ENCODE data around the gene LRRC3.
A peak's percentile ranks its signal among the peaks of the same experiment; 100 is the strongest.

LRRC3 gene

DNA sequence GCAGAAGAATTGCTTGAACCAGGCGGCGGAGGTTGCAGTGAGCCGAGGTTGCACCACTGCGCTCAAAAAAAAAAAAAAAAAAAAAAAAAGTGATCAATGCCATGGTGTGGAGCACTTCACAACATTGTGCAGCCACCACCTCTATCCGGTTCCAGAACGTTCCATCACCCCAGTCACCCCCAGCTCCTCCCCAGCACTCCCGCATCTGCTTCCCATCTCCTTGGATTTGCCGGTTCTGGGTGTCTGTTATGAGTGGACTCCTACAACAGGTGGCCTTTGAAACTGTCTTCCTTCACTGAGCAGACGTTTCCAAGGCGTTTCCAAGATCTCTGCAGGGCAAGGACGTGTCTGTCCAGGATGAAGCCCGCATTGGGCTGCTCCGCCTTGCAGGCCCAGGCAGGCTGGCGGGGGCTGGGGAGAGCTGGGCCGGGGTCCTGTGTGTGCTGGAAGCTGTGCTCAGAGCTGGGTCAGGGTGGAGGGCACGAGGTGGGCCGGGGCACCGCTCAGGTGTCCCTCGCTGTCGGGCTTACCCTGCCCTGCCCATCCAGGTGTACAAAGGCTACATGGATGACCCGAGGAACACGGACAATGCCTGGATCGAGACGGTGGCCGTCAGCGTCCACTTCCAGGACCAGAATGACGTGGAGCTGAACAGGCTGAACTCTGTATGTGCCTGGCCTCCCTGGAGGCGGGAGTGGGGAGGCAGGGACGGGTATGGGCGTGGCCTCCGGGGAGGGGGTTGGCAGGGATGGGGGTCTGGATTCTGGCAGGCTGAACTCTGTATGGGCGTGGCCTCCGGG lies 14.9 kb upstream of the LRRC3 start:
- no peak for DNase-seq

DNA sequence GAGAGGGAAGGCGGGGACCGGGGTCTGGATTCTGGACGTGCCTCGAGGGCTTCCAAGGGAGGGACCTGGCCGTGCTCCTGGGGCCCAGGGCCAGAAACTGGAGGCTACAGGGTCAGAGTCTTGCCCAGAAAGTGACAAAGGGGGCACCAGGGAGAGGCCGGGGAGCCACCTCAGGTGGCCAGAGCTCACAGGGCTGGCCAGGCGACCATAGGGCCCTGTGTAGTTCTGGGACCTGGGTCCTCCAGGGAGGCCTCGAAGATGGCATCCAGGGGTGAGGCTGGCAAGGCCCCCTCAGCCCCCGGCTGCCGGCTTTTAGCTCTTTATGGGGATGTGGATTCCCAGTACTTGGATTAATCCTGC lies 14.3 kb upstream of the LRRC3 start:
- DNase-seq = no peak

DNA sequence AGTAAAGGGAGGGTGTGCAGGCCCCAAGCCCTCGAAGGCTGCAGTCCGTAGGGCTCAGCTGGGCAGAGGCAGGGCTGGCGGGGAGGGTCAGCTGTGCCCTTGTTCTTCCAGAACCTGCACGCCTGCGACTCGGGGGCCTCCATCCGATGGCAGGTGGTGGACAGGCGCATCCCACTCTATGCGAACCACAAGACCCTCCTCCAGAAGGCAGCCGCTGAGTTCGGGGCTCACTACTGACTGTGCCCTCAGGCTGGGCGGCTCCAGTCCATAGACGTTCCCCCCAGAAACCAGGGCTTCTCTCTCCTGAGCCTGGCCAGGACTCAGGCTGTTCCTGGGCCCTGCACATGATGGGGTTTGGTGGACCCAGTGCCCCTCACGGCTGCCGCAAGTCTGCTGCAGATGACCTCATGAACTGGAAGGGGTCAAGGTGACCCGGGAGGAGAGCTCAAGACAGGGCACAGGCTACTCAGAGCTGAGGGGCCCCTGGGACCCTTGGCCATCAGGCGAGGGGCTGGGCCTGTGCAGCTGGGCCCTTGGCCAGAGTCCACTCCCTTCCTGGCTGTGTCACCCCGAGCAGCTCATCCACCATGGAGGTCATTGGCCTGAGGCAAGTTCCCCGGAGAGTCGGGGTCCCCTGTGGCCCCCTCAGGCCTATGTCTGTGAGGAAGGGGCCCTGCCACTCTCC lies 13.6 kb upstream of the LRRC3 start:
- DNase-seq = no peak

DNA sequence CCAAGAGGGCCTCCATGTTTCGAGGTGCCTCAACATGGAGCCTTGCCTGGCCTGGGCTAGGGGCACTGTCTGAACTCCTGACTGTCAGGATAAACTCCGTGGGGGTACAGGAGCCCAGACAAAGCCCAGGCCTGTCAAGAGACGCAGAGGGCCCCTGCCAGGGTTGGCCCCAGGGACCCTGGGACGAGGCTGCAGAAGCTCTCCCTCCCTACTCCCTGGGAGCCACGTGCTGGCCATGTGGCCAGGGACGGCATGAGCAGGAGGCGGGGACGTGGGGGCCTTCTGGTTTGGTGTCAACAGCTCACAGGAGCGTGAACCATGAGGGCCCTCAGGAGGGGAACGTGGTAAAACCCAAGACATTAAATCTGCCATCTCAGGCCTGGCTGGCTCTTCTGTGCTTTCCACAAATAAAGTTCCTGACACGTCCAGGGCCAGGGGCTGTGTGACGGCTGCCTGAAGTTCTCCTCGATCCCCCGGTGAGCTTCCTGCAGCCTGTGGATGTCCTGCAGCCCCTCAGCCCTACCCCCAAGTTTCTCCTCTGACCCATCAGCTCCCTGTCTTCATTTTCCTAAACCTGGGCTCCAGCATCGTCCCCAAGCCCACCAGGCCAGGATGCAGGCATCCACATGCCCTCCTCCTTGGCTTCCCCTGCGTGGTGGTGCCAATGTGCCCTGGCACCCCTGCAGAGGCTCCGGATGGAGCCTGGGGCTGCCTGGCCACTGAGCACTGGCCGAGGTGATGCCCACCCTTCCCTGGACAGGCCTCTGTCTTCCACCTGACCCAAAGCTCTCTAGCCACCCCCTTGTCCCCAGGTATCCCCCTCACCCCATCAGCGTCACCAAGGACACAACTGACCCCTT lies 12.8 kb upstream of the LRRC3 start:
- DNase-seq = no peak

DNA sequence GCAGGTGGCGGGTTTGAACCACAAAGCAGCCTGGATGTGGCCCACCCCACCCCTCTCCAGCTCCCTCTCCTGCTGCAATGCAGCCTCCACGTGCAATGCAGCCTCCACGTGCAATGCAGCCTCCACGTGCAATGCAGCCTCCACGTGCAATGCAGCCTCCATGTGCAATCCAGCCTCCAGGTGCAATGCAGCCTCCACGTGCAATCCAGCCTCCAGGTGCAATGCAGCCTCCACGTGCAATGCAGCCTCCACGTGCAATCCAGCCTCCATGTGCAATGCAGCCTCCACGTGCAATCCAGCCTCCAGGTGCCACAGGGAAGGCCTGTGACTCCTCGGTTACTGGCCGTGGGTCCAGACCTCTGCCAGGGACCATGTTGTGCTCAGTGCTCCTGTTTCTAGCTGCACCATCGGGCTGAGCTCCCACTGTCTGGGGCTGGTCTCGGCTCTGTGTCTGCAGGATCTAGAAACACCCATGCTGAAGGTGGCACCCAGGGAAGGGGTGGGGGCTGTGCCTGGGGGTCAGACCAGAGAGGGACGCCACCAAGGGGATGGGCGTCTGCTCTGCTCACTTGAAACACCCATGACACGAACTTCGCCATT lies 11.9 kb upstream of the LRRC3 start:
- no peak for DNase-seq

DNA sequence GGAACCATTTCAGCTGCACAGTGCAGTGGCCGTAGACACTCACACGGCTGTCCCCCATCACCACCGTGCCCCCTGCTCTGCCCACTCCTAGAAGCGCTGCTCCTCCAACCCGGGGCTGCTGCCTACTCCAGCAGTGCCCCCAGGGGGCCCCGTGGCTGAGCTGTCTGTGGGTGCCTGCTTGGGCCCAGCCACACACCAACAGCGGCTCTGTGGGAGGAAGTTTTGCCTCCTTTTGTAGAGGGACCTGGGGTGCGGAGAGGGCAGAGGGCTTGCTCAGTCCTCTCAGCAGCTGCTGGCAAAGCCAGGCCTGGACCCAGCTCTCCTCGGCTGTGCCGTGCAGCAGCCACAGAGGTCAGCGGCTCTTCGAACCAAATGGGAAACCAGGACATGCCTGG lies 11.4 kb upstream of the LRRC3 start:
- DNase-seq = no peak

DNA sequence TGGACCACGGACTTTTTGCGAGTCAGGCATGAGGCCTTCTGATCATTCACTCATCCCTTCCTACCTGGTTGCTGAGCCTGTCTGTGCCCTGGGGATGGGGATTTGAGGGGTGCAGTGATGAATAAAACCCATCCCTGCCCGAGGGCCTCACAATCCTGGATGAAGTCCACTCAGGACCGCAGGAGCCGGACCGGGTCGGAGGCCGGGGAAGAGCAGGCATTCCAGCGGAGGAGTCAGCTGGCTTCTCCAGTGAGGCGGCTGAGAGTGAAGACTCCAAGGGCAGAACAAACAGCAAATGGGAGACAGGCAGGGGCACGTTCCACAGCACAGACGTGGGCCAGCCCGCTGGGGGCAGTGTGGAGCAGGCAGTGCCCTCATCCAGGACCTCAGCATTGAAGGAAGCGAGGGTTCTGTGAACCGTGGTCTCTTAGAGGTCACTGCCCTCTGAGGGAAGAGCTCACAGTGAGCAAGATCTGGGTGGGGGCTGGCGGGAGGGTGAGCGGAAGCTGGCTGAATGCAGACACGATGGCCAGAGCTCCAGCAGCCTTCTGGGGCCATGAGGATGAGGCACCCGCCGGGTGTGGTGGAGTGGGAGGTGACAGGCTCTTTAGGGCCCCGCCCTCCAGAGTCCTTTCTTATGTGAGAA lies 10.9 kb upstream of the LRRC3 start:
- DNase-seq = no peak

DNA sequence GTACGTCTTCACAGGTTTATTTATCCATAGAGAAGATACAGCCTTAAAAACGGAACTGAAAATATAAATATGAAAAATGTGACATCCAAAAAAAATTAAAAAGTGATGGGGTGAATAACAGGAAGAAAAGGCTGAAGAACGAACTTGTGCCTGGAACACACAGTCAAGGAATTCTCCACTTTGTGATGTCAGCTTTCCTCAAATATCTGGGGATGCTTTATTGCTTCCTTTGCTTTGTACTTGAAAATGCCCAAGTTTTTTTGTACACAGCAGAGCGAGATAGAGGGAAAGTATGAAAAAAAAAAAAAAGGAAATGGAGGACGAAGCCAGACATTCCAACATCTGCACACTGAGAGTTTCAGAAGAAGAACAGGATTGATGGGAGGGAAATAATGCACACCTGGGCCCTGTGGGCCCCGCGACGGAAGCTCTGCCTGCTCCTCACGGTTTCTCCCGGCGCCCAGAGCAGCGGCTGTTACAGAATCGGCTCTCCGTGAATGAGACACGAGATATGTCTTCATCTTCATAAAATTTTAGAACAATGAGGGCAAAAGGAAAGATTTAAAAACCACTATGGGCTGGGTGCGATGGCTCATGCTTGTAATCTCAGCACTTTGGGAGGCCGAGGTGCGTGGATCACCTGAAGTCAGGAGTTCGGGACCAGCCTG lies 10.0 kb upstream of the LRRC3 start:
- DNase-seq = no peak

DNA sequence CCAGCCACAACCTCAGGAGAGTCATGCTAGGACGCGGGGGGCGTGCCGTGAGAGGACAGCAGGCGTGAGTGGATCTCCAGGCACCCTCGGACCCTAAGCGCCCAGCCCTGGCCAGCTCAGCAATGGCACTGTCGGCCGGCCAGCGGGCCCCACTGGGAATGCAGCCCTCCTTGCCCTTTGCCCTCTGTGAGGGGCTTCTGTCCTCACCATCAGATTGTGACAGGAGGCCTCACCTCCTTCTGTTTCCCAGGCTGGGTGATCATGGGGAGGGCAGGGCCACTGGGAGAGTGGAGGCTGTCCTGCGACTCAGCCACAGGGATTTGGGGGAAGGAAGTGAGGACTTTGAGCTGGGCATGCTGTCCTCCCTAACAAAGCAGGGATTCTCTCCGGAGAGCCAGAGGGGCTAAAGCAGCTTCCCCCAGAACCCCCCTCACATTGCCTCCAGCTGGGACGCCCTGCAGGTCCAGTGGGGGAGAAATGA lies 6.6 kb upstream of the LRRC3 start:
- DNase-seq = no peak

DNA sequence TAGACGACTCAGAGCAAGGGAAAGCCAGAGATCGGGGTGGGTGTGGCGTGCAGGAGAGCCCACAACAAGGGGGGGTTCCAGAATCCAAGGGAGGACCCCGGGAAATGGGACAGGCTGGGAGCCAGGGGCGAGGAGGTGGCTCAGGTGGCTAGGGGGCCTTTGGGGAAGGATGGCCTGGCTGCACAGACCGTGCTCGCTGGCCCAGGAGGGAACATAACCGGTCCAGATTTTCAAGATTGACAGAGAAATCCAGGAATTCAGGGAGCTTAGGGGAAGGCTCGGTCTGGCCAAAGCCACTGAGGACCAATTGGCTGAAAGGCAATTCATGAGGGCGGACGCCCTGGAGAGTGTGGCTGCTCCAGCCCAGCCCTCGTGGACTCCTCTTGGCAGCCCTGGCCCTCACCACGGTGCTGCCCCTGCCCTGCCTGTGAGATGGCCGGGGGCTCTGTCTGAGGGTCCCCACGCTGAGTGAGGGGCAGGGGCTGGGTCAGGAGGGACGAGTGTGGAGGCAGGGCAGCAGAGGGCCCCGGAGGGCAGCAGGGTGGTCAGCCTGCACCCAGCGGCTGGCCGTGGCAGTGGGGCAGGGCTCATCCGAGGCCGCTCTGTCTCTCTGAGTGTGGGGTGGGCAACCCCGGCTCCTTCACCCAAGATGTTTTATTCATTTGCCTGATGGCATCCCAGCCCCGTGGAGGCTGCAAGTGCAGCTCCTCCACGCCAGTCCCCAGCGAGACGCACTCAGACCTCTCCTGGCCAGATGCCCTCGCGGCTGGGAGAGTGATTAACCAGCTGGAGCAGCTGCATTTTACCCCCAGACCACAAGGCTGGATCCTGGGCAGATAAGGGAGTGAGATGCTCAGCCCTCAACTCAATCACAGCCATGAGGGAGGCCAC lies 5.6 kb upstream of the LRRC3 start:
- no peak for DNase-seq

DNA sequence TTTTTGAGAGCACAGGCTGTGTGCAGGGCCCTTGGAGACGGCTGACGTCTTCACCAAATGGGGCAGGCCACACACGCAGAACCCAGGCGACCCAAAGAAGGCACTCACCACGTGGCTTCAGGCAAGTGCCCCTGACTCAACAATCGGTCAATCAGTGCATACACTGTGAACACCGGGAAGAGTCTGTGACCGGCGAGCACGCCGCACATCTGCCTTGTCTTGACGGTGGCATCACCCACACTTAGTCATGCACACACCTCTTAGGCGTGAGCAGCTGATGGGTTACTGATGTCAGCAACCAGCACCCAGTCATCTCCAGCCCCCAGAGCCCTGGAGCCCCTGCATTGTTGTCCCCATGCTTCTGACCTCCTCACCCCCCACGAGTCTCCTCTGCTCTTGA lies 4.9 kb upstream of the LRRC3 start:
- DNase-seq = no peak

DNA sequence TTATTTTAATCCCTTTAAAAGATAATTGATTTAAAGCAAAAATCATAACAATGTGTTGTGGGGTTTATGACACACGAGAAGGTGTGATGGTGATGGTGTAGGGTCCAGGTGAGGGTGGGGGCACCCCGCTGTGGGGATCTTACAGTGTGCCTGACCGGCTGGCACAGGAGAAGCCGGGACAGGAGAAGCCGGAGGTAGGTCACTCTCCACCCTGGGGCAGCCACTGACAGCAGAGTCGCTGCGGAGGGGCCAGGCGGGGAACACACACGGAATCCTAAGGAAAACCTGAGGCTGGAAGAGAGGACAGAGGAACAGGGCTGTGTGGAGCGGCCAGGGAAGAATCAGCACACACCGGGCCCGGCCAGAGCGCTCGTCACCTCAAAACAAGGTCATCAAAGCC lies 4.3 kb upstream of the LRRC3 start:
- DNase-seq = no peak

DNA sequence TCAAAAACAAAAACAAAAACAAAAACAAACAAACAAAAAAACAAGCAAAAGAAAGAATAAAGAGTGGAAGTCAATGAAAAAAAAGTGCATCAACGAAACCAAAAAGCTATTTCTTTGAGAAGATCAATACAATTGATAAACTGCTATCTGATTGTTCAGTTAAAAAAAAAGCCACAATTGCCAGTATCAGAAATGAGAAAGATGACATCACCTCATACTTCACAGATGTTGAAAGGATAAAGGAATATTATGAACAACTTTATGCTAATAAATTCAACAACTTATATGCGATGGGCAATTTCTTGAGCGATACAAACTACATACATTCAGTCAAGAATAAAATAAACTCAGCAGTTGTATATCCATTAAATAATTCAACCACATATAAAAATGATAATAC lies 2.2 kb upstream of the LRRC3 start:
- no peak for DNase-seq

DNA sequence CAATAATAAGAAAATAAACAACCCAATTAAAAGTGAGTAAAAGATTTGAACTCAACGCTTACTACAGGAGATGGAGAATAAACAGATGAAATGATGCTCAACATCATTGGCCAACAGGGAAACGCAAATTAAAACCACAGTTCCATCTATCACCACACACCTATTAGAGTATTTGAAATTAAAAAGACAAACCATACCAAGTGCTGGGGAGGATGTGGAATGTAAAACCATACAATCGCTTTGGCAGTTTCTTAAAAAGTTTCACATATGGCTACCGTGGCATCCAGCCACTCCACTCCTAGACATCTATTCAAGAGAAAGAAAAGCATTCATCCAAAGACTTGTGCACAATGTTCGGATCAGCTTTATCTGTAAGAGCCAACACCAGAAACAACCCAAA lies 1.3 kb upstream of the LRRC3 start:
- no peak for DNase-seq

DNA sequence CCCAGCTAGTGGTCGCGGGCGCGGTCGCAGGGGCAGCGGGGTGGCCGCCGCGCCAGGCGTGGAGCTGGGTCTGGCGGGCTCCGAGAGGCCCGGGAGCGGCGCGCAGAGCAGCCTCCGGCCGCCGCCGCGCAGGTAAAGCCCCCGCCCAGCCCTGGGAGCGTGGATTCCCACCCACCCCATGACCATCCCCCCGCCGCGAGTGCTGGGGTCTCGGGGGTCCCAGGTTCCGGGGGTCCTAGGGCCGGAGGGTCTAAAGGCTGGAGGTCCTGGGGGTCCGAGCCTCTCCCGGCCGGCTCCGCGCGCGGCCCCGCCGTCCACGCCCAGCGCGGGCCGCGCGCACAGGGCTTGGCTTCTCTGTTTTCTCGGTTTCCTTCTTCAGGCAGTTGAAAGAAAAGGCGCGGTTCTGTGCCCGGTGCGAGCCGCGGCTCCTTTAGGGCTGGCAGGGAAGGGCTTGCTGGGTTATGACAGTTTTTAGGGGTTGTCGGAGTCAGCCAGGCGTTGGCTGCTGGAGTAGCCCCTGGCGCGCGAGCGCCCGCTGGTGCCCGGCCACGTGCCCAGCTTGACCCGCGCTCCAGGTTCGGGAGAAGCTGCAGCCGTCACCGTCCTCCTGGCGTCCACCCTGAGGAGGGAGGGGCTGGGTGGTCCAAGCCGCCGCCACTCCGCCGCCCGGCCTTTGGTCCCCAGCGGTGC lies 359 bp downstream of the LRRC3 start:
- DNase-seq = peak; percentile 41

DNA sequence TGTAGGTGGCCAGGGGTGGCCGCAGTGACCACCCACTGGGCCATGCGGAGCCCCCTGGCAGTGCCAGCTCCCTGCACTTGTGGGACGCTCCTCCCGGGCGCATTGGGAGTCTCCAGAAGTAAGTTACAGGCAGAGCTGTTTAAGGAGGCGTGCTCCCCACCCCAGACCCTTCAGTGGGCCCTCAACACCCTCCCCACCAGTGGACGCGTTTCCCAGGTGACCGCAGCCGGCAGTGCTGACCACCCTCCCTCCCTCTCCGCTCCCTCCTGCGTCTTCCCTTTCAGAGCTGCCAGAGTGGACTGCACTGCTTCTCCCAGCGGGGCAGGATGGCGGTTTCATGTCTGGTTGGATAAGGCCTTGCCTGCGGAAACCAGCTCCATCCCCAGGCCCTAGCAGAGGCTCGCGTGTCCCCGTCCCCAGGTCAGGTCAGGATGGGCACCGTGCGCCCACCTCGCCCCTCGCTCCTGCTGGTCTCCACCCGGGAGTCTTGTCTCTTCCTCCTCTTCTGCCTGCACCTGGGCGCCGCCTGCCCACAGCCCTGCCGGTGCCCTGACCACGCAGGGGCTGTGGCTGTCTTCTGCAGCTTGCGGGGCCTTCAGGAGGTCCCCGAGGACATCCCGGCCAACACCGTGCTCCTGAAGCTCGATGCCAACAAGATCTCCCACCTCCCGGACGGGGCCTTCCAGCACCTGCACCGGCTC lies 1.1 kb downstream of the LRRC3 start:
- DNase-seq = no peak

DNA sequence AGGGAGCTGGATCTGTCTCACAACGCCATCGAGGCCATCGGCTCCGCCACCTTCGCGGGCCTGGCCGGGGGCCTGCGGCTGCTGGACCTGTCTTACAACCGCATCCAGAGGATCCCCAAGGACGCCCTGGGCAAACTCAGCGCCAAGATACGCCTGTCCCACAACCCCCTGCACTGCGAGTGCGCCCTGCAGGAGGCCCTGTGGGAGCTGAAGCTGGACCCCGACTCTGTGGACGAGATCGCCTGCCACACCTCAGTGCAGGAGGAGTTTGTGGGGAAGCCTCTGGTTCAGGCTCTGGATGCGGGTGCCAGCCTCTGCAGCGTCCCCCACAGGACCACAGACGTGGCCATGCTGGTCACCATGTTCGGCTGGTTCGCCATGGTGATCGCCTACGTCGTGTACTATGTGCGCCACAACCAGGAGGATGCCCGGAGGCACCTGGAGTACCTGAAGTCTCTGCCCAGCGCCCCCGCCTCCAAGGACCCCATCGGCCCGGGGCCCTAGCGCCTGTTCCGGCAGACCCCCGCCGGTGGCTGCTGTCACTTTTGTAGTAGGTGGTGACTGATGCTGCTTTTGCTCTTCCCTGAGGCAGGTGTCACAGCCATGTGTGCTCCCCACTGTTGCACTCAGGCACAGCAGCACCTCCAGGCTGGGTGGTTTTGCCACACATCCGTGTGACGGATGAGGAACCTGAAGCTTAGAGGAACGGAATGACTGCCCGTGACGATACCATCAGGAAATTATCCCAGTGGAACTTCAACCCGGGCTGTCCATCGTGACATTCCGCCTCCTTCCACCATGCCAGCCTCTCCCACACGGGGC lies 1.8 kb downstream of the LRRC3 start:
- no peak for DNase-seq

DNA sequence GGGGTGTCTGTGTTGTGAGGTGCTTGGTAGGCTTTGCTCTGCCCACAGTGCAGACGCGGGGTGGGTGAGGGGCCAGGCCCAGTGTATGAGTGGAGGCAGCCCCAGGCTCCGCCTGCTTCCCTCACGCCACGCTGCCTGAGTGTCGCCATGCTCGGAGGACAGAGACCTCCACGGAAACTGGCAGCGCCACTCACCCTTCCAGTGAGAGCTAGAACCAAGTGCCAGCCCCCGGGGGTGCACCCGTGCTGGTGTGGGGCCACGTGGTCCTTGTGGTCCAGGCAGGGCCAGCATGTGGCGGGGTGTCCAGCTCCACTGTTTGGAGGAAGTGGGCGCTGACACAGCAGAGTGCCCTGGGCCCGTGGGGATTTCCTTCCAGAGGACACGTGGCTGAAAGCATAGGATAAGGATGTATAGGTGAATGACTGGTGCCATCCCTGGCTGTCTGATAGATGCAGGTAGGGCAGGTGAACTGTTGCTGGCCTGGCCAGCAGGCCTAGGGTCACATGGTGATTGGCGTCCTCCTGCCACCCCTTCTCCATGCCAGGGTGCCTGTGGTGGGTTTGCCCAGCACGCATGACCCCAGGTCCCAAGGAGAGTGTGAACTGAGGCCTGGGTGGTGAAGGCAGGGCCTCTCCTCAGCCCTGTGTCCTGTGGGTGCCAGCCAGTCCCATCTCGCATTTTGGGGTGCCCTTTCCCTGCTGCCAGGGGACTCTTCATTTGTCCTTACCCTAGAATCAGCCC lies 3.8 kb downstream of the LRRC3 start:
- DNase-seq = no peak

Data from activated naive CD4-positive, alpha-beta T cell treated with Interleukin-2 at 50 U/mL for 16 hours (primary cell).